ENCODE results near the gene BEND7.
A peak's percentile ranks its signal among the peaks of the same experiment; 100 is the strongest.
"Not testable (repeated sequence)": the region's sequence is repeated elsewhere in the genome, so short reads cannot be mapped to it uniquely, and the experiment has no call there.

The BEND7 gene

DNA sequence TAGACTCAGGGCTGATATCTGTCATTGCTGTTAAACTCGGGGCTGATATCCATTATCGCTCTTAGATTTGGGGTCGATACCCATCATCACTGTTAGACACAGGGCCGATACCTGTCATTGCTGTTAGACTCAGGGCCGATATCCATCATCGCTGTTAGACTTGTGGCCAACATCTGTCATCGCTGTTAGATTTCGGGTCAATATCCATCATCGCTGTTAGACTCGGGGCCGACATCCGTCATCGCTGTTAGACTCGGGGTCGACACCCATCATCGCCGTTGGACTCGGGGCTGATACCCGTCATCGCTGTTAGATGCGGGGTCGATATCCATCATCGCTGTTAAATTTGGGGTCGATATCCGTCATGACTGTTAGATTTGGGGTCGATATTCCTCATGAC is 54.8 kb downstream of the BEND7 start:
- DNase-seq, result no peak

GRCh38 chr10:13472359-13472758 is 56.5 kb downstream of the BEND7 start:
- no peak for DNase-seq

DNA sequence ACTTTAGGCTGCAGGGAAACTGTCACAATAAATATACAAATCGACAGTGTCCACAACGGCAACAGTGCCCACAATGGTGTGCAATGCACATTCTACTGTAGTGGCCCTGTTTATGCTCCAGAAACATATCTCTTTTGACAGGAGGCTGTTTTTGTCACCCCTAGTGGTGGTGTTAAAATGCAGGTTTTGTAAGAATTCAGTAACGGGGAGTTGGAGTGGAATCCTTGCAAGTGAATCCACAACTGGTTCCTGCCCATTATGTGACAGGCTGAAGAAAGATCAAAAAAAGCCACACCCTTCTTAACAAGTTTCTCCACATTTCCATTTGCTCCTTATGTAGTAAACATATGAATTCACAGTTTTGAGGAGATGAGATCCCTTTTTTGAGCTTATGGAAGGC is 58.5 kb downstream of the BEND7 start:
- DNase-seq, result peak; percentile 9

DNA sequence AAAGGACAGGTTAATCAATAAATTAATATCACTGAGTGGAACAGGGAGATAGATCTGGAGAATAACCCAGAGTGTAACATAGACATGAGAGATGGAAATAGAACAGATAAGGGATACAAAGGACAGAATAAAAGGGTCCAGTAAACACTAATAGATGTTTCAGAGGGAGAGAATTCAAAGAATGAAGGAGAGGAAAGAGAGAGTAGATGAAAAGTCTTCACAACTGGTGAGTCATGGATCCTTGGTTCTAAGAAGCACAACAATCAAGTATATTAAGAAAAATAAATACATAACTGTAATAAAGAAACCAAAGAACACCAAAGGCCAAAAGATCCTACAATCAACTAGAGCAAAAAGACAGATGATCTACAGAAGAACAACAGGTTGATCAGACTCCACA is 66.3 kb downstream of the BEND7 start:
- no peak for DNase-seq

DNA sequence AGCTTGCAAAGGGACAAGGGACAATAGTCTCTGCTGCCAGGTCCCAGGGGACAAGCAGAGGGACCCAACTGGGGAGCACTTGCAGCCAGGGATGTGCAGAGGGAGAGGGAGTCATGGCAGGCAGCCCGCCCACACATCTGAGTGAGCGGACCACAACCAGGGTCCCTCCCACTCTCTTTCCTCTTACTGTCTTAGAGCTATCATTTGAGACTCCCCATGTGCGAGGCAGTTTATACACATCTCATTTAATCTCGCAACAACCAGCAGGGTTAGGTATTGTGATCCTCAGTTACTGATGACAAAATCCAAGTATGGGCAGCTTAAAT is 70.2 kb downstream of the BEND7 start:
- DNase-seq, result no peak

GRCh38 chr10:13457958-13458686 is 70.7 kb downstream of the BEND7 start:
- no peak for DNase-seq

GRCh38 chr10:13453896-13454295 is 74.9 kb downstream of the BEND7 start:
- peak; percentile 13 for DNase-seq

GRCh38 chr10:13450069-13450468 is 78.7 kb downstream of the BEND7 start:
- no peak for DNase-seq

DNA sequence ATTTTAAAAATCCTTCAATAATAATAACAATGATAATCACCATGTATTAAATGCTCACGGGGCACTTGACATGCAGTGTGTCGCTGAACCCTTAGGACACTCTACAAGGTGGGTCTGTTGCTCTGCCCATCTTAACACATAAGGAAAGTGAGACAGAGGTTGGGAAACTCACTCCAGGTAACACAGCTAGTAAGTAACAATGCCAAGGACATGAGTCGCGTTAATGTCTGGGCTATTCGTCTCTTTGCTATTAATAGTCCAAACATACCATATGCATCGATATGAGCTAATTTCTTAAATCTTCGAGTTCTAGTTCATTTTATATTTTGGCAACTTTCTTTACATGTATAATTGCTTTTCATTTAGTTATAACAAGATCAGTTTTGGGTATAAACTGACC is 79.5 kb downstream of the BEND7 start:
- no peak for DNase-seq

GRCh38 chr10:13448216-13448615 is 80.6 kb downstream of the BEND7 start:
- no peak for DNase-seq

DNA sequence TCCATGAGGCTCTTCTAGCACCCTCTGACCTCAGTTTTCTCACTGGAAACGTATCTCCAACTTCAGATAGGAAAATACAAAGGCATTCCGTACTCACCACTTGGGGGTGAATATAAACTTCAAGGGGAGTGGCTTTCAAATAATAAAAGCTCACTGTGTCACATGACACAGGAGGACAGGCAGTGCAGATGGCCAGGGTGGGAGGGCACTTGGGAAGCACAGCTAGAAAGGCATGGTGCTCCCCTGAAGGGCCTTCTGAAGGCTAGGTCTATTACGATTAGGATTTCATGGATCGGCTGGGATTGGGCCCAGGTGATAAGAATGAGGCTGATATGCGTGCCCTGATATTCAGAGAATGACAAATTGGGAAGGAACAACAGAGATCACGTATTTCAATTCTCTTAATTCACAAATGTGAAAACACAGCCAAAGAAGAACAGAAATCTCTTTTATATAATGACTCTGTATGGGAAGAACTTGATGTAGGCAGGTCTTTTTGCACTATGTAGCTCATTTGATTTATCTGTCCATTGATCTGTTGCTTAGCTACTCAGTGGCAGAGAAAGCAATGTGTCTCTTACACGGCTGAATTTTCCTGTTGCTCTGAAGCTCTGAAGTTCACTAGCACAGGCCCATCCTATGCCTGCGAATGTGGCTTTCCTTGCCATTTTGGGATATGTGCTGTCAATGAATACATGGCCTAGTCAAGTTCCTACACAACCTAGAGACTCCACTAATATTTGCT is 83.0 kb downstream of the BEND7 start:
- DNase-seq, result peak; percentile 1

DNA sequence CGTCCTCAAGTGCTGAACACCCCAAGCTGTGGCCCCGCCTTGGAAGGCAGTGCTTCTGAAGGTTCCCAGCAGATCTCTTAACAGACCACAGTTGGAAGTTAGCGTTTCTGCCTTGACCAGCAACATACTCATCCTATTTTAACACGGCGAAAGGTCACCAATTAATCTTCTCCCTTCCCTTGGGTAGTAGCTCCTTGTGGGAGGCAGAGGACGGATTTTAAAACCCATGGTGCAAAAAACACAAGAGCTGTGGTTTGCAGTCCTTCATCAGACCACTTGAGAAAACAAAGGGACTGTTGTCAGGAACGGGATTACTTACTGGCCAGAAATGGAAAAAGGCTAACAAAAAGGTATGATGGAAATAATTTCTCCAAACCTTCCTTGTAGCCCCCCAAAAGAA is 87.3 kb downstream of the BEND7 start:
- DNase-seq, result no peak

DNA sequence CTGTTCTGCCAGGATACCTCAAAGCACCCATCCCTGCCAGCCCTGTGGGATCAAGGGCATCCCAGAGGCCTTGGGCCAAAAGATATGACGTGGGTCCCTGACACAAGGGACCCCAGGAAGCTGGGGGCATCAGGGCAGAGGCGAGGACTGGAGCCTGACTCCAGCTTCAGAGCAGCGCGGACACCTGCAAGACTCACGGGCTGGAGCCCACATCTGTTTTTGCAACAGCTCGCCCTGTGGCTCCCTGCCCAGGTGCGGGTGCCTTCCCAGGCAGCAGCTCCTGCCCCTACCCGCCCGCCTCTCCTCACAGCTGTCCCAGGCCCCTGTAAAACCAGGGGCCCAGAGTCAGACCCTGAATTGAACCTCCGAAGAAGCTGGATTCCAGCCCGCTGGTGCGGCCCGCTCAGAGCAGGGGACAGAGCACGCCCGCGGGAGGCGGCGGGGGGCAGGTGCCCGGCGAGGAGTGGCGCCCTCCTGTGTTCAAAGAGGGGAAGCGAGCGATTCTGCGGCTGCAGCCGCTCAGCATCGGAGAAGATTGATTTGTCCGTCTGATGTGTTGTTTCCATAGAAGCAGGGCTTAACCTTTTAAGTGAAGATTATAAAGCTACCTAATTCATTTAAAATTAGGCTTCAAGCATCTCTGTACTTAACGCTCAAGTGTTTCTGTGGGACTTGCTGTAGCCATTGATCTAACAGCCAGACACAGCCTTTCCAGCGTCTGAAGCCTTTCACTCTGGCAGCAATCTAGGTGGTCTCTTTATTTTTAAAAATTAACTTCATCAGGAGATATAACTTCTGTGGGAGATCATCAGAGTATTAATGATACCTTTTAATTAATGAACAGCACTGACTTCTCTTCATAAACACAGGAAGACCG is 88.4 kb downstream of the BEND7 start:
- peak; percentile 69 for DNase-seq

GRCh38 chr10:13439313-13440184 is 89.3 kb downstream of the BEND7 start:
- DNase-seq, result no peak

DNA sequence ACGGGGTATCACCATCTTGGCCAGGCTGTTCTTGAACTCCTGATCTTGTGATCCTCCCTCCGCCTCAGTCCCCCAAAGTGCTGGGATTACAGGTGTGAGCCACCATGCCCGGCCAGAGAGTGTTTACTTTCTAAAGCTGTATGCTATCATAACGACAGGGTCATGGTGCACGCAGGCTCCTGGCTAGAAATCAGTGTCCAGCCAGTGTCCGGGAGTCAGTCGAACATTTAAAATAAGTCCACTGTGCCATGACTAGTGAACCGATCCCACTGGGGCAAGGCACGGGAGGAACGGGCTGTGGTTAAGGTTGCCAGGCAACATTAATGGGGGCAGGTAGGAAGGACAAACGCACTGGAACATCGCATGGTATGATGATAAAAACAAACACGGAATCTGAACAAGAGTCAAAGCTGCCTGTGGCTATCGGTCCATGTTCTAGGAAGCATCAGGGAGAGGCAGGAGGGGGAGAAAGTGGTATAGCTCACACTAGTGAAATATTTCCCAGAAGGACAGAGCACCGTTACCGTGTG is 91.7 kb downstream of the BEND7 start:
- DNase-seq, result no peak

DNA sequence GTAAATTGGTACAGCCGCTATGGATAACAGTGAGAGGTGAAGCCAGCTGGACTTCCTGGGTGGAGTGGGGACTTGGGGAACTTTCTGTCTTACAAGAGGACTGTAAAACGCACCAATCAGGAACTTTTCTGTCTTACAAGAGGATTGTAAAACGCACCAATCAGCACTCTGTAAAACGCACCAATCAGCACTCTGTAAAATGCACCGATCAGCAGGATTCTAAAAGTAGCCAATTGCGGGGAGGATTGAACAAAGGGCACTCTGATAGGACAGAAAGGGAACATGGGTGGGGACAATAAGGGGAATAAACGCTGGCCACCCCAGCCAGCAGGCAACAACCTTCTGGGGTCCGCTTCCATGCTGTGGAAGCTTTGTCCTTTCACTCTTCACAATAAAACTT is 100.9 kb downstream of the BEND7 start:
- DNase-seq, result not testable (repeated sequence)

- DNase-seq, result no peak
Observed at GRCh38 chr10:13425397-13425796, 103.4 kb downstream of the BEND7 start.

DNA sequence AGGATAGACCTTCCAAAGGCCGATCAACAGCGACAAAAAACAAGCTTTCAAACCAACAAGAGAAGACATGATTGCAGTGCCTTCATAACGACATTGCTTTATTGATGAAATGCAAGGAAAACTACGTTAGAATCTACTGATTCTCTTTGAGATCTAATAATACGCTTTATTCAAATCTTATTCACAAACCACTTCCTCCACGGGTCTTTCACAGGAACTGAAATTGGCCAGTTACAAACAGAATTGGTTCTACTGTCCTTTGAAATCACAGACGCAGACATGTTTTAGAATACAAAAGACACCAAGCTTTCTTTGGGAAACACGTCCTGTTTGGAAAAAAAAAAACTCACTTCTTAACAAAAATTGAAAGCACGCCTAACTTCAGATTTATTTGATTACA is 106.0 kb downstream of the BEND7 start:
- DNase-seq, result no peak

DNA sequence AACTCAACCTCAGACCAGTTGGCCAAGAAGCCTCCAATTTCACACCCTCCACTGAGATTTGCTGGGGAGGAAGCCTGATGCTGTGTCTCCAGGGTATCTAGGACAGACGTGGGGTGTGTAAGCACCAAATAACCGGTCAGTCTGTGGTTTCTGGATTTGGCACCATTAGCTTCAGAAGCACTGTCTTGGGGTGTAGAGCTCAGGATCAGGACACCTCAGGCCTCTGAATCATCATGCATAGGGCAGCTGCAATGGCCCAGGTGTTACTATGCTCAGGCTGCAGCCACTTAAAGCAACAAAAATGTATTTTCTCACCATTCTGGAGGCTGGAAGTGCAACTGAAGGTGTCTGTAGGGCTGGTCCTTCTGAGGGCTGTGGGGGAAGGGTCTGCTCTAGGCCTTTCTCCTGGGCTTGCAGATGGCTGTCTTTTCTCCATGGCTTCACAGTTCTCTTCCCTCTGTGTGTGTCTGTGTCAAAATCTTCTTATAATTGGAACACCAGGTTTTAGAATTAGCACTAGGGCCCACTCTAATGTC is 107.4 kb downstream of the BEND7 start:
- DNase-seq, result no peak

DNA sequence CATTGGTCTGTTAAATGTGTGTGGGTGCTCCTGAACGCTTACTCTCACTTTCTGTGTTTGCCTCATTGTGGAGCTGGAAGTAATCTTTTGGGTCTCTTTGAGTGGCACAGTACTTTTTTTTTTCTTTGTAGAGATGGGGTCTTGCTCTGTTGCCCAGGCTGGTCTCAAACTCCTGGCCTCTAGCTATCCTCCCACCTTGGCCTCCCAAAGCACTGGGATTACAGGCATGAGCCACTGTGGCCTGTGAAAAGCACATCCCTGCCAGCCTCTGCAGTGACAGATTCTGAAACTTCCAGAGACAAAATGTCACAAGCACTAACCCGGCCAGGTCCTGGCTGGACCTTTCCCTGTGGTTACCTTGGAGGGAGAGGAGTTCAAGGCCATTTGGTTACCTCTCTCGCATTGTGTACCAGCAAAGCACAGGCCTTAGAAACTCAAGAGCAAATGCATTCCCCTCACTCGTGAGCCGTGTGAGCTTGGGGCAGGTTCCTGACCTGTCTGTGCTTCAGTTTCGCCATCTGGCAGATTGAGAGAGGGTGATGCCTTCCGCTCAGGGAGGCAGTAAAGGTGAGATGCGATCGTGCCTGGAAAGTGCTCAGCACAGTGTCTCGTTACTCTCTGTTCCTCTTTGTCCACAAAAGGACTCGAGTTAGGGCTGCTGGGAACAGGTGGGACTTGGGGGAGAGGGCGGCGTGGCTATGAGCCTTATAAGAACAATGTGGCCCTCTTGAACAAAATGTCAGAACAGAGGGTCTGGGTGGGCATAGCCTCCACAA is 108.1 kb downstream of the BEND7 start:
- DNase-seq, result peak; percentile 26

DNA sequence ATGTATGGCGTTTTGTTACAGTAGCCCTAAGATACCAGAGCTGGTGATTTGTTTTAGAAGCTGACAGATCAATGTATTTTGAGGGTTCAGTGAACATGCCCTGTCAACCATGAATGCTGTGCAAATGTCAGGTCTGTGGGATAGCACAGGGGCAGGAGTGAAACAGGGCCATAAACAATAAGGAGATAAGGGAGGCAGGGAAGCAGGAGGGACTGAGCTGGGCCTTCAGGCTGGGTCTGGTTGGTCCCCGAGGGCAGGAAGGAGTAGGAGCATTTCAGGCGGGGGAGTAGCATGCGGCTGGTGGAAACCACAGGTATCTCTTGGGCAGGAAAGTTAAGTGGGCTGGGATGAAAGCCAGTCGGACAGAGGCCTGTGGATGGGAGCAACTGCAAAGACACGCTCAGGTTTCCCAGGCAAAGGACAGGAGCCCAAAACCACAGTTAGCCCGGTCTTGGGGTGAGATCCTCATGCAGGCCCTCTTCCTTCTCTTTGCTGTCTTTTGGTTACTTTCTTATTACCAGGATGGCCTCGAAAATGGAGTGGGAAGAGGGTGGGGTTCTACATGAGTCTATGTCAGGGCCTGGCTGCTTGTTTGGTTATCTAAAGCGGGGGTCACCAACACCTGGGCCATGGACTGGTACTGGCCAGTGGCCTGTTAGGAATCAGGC is 111.2 kb downstream of the BEND7 start:
- no peak for DNase-seq

Data from RPMI8226 (cell line).